Stimulated activated CD4-positive, alpha-beta T cell treated with anti-CD3 and anti-CD28 coated beads, Interleukin-2, amount 100 ng/mL, for 4 hours (primary cell): ENCODE results near the gene DAPP1.

Source experiments
- DNase-seq: peaks from one replicate; pipeline ENCODE4 v3.0.0-alpha.2; 2020; ENCODE audit warnings: low read depth

DAPP1 gene

DNA sequence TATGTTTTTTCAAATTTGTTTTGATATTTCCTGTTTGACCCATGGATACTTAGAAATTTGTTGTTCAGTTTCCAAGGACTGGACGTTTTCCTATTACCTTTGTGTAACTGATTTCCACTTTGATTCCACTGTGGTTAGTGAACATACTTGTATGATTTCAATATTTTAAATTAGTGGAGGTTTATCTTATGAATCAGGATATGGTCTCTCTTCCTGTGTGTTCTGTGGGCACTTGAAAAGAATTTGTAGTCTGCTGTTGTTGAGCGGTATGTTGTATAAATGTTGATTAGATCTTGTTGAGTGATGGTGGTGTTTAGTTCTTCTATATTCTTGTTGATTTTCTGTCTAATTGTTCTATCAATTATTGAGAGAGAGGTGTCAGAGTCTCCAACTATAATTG lies 98.8 kb downstream of the DAPP1 start:
- no peak for DNase-seq

DNA sequence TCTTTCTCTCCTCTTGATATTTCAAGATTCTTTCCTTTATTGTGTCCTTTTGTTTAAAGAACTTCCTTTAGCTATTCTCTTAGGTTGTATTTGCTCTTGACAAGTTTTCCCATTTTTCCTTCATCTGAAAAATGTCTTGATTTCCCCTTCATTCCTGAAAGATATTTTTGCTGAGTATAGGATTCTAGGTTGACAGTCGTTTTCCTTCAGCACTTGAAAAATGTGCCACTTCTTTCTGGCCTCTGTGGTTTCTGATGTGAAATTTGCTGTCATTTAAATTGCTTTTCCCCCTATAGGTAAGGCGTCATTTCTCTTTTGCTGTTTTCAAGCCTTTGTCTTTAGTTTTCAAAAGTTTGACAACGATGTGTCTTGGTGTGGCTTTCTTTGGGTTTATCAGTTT lies 100.9 kb downstream of the DAPP1 start:
- DNase-seq: no peak

DNA sequence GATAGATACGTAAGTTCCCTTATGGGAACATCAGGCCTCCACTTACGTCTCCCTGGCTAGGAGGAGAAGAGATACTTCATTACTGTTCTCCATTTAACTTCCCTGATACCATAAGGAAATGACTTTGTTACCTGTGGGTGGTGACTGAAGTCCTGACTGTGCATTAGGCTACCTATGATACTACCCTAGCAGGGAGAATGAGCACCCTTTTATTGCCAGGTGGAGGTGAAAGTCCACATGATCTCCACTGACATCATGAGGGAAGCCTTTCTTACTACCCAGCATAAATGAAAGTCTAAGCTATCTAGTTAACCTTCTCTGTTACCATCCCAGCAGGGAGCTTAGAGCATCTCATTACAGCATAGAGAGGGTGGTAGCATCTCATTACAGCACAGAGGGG lies 102.0 kb downstream of the DAPP1 start:
- DNase-seq: no peak
